Activated CD8-positive, alpha-beta memory T cell treated with anti-CD3 and anti-CD28 coated beads, Interleukin-2, amount 50 U/mL, for 24 hours (primary cell): ENCODE results near the gene AXIN1.

Experiments
- DNase-seq: peaks from one replicate; pipeline ENCODE4 v3.0.0-alpha.2; 2020; ENCODE audit errors: extremely low read depth

AXIN1 gene

GRCh38 chr16:303760-304505, 48.6 kb downstream of the AXIN1 start:
- DNase-seq, result no peak

GRCh38 chr16:301950-302349, 50.6 kb downstream of the AXIN1 start:
- DNase-seq, result no peak

GRCh38 chr16:301235-301634, 51.3 kb downstream of the AXIN1 start:
- no peak for DNase-seq

GRCh38 chr16:297832-298231, 54.7 kb downstream of the AXIN1 start:
- DNase-seq, result no peak

- no peak for DNase-seq
These were observed 55.6 kb downstream of the AXIN1 start for GRCh38 chr16:296806-297510.

GRCh38 chr16:296276-296675, 56.2 kb downstream of the AXIN1 start:
- no peak for DNase-seq

GRCh38 chr16:293043-293775, 59.3 kb downstream of the AXIN1 start:
- no peak for DNase-seq

GRCh38 chr16:291539-291938, 61.0 kb downstream of the AXIN1 start:
- no peak for DNase-seq

GRCh38 chr16:290681-291405, 61.7 kb downstream of the AXIN1 start:
- DNase-seq, result no peak

GRCh38 chr16:290015-290680, 62.4 kb downstream of the AXIN1 start:
- no peak for DNase-seq

- DNase-seq, result no peak
These were observed 63.0 kb downstream of the AXIN1 start for GRCh38 chr16:289395-289997.

- no peak for DNase-seq
These were observed 64.3 kb downstream of the AXIN1 start for GRCh38 chr16:287981-288920.

GRCh38 chr16:287298-287811, 65.2 kb downstream of the AXIN1 start:
- DNase-seq, result no peak

- no peak for DNase-seq
These were observed 65.8 kb downstream of the AXIN1 start for GRCh38 chr16:286491-287297.

GRCh38 chr16:285146-286055, 67.1 kb downstream of the AXIN1 start:
- no peak for DNase-seq

GRCh38 chr16:284204-285120, 68.1 kb downstream of the AXIN1 start:
- DNase-seq, result no peak
